Measurements from ENCODE around the gene ITIH5.

Gene ITIH5

DNA sequence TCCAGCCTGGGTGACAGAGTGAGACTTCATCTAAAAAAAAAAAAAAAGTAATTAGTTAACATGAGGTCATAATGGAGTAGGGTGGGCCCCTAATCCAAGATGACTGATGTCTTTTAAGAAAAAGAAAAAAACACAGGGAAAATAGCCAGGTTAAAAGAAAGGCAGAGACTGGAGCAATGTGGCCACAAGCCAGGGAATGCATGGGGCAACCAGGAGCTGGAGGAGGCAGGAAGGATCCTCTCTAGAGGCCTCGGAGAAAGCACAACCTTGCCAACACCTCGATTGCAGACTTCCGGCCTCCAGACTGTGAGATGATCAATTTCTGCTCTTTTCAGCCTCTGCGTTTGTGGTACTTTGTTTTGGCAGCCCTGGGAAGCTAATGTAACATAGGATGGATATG, 121.5 kb downstream of the ITIH5 start:
- DNase-seq = no peak

DNA sequence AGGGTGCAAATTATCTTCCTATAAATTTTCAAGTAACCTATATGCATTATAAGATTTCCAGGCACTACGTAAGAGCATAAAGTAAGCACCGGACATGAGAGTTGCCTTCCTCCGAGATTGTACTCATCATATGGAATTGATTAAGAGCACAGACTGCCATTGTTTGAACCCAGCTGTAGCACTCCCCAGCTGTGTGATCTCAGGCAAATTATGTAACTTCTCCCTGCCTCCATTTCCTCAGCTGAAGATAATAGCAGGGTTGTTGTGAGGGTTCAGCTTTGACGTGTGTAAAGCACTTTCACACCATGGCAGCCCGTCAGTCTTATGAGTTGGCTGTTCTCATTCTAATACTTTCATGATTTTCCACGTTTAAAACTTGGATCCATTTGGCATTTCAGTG, 122.6 kb downstream of the ITIH5 start:
- no peak for DNase-seq

GRCh38 chr10:7542189-7542914, 124.4 kb downstream of the ITIH5 start:
- no peak for DNase-seq

DNA sequence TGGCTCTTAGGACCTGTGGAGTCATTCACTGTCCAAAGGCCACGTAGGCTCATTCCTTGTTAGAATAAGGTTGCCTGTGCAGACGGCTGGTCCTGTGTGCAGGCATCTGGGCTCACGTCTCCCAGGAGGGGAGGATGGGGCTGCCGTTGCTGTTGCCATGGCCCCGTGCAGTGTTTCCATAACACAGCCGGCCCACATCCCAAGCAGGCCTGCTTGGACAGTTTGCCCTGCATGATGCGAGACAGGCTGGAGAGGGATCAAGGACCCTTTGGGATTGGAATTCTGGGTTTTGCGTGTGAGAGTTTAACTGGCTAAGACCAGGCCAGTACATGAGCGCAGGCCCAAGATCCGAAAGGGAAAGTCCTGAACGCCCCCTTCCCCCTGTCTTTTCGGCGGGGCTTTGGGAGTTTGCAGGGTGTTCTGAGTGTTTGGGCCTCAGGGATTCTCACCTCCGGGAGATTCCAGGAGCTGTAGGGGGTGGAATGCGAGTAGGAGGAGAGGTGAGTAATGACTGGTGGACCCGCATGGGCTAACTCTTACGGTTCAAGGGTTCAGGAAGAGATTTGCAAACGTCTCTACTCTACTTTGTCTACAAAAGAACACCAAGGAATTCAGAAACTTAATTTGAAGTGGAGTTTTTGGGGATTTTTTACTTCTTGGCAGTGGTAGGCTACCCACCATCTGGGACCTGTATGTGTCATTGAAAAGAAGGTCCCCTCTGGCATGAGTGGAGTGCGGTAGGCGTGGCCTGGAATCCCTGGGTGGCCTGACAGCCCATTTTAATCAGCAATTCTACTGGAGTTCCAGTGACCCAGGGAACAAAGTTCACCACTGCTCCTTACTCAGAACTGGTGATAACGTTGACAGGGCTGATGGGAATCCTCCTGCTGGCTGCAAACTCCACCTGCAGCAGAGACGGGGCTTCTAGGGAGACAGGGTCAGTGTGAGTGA, 125.4 kb downstream of the ITIH5 start:
- DNase-seq = no peak

- DNase-seq = no peak
Measured at GRCh38 chr10:7538970-7539654, 127.7 kb downstream of the ITIH5 start.

DNA sequence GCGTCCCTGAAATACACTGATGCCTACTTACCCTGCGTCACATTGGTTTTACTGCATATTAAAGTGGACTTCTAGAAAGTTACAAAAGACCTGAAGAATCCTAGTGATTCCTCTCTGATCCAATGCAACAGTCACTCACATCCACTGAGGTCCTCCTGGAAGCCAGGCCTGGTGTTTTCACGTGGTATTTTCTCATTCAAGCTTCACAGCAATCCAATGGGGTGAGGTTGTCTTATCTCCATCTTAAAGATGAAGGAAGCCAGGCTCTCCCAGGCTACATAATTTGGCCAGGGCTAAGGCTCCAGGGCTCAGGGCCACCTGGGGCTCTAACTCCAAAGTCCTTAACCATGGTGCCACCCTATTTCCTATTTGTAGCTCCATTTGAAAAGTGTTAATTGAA, 129.6 kb downstream of the ITIH5 start:
- DNase-seq = no peak

GRCh38 chr10:7534480-7534852, 132.3 kb downstream of the ITIH5 start:
- no peak for DNase-seq

DNA sequence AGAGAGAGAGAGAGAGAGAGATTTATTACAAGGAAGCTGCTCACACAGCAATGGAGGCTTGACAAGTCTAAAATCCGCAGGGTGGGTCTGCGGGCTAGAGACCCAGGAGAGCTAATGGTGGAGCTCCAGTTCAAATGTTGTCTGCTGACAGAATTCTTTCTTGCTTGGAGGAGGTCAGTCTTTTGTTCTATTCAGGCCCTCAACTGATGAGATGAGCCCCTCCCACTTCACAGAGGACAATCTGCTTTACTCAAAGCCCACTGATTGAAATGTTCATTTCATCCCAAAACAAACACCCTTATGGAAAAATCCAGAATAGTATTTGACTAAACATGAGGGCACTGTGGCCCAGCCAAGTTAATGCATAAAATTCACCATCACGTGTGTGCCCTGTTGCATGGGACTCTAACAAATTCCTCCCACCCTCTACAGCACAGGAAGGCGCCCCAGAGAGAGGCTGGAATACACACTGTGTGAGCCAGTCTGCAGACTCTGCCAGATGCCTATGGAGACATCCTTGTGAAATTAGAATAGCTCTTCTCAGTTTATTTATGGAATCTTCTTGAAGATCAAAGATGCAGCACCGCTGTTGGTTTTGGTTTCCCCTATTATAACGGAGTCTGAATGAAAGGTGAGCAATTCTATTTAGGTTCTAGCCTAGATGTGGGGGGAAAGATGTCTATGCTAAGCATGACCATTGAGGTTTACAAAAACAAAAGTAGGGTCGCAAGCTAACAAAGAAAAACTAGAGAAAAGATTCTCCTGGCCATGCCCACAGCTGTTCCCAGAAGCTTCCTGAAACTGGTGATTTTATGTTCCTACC, 132.9 kb downstream of the ITIH5 start:
- DNase-seq = no peak

DNA sequence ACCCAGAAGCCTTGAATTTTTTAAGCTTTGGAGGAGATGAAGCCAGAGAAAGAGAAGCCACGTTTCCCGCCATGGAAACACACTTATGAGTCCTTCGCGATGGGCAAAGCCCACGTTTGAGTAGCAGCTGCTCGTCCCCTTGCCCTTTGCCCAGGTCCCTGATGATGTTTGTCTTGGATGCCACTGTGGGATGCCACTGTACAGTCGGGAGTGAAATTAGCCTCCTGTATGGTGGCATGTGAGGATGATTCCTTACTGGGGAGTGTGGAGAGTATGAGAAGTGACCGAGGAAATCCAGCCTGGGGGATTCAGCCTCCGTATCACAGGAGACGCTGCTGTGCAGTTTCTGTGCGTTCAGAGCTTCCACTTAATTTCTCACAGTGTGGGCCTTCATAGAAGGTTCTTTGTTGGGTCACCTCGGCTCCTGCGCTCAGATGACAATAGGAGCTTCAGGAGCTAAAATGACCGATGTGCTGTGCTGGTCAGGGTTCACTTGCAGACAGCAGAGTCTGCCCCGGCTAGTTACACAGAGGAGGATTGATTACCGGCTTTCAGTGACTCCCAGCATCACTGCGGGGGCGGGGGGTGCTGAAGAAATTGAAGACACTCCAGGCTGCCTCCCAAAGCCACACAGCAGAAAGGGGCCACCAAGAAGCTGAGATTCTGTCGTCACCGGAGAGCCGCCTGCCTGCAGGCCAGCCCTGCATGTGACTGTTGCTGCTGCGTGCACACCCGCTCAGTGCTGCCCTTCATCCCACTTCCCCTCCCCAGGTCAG, 133.9 kb downstream of the ITIH5 start:
- DNase-seq = no peak

DNA sequence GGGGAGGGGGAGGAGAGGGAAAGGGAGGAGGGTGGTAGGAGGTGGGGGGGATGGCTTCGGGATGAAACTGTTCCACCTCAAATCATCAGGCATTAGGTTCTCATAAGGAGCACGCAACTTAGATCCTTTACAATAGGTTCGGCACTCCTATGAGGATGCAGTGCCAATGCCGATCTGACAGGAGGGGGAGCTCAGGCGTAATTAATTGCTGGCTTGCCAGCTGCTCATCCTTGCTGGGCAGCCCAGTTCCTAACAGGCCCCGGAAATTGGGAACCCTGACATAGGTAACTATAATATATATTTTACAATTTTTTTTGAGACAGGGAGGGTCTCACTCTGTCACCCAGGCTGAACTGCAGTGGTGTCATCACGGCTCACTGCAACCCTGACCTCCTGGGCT, 137.1 kb downstream of the ITIH5 start:
- no peak for DNase-seq

- DNase-seq = no peak
Measured at GRCh38 chr10:7527468-7527867, 139.3 kb downstream of the ITIH5 start.

DNA sequence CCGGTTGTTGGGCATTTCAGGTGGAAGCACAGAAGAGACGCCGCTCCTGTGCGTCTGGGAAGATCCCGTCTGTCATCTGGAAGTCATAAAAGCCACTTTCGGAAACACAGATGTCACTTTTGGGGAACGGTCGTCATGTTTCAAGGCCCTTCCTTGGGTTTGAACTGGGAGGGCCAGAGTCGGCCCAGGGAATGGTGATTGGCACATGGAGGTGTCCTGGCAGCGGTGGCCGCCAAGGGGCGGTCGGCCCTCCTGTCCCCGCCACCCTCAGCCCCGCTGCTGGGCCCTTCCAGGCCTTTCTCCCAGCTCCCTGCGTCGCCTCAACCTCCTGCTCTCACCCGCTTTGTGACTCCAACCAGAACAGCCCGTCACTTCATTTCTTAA, 140.8 kb downstream of the ITIH5 start:
- no peak for DNase-seq

DNA sequence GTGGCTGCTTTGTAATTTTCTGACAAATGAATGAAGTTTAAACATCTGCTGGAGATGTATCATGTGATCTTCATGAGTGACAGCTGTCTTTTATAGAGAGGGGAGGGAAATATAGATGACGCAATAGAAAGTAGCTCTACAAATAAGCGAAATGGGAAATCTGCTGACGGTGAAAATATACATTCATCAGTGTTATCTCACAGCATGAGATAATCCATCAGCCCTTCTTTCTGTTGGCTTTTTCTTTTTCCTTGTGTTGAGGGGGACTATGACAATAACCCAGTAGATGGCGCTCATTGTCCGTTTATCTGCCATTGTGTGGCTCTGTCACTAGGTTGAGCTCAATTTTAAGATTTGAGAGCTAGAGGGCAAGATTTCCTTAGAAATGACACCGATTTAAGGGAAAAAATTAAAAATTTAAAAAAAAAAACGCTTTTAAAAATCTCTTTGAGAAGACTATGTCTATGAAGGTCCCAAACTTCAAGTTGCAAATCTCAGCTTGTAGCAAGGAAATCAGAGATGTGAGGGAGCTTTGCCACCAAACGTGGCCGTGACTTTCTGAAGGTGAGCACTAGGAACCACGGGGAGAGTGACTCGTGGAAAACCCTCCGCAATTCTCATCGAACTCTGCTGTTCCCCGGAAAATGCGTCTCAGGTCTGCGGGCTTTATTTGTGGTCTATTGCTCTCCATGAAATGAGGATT, 141.3 kb downstream of the ITIH5 start:
- DNase-seq = no peak

DNA sequence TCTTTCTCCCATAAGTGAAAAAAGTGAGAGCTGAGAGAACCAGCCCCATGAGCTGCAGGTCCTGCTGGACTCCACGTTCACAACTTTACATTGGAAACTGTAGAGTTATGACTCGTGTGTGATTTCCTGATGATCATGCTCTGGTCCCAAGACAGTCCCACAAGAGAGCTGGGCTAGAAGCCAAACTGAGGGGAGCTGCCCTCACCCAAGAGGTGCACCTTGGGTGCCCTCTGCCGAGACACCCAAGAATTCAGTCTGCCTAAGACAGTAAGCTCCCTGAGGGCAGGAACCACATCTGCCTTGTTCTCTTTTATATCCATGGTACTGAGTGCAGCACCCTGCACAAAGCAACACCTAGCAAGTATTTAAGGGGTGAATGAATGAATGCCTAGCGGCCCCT, 143.1 kb downstream of the ITIH5 start:
- DNase-seq = no peak

DNA sequence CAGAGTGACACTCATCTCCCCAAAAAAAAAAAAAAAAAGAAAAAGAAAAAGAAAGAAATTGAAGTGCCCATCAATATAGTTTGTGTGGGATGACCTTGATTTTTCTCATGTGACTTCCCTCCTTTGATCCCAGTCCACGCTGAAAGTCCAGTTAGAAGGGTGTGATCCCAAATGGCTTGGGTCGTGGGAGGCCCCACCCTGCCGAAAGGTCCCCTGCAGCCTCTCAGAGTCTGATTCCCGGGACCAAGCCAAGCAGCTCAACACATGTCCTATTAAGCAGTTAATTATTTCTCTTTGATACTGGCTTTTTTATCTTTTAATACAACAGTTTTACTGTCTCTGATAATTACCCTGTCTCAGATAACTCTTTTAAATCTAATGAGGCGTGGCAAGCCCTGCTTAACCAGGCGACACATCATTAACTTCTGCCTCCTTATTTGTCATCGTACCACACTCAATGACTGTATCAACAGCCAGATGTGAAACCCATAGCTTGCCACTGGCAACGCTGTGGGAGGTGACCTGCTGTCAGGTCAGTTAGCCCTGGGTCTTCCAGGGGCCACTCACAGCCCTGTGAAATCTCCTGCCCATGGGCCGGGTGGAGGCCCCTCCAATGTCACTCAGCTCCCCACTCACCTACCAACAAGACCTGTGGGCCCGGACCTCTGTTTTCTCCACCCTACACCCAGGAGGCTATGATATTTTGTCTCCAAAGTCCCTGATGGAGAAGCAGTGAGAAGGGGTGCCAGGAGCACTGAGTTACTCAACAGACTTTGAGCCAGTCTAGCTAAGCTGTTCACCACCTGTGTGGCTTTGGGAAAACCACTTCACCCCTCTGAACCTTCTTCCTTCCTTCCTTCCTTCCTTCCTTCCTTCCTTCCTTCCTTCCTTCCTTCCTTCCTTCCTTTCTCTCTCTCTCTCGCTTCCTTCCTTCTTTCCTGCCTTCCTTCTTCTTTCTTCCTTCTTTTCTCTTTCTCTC, 146.0 kb downstream of the ITIH5 start:
- no peak for DNase-seq

DNA sequence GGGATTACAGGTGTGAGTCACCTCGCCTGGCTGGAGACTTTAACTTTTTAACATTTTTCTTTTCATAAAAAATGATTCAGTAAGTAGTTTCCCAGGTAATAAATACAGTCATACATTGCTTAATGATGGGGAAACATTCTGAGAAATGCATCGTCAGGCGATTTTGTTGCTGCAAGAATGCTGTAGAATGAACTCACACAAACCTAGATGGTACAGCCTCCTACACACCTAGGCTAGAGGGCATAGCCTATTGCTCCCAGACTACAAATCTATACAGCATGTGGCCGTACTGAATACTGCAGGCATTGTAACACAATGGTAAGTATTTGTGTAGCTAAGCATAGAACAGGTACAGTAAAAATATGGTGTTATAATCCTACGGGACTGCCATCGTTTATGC, 147.4 kb downstream of the ITIH5 start:
- DNase-seq = no peak

DNA sequence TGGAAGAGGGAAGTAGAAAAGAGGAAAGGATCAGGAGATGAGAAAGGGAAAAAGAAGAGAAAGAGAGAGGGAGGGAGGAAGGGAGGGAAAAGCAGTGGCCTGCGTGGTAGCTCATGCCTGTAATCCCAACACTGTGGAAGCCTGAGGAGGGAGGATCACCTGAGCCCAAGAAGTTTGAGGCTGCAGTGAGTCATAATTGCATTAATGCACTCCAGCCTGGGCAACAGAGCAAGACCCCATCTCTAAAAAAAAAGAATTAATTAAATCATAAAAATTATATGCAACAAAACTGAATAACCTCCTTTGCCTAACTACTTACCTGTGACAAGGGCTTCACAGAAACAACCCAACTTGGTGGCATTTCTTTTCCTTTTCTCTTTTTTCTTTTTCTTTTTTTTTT, 148.1 kb downstream of the ITIH5 start:
- no peak for DNase-seq

DNA sequence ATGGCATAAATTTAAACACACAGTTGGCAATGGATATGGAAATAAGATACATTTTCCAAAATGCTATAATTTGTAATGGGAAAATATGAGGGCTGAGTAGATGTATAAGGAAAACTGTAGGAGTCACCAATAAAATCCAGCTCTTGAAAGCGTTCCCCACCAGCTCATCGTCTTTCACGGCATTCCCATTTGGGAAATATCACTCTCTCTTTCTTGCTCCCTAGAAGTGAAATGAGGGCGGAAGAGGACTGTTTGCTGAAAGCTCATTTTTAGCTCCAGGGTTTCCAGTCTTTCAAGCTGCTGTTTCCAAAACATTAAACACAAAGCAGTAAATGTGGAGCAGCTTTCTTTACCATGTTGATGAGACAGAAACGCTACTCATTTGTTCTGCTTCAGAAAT, 151.3 kb downstream of the ITIH5 start:
- DNase-seq = no peak

DNA sequence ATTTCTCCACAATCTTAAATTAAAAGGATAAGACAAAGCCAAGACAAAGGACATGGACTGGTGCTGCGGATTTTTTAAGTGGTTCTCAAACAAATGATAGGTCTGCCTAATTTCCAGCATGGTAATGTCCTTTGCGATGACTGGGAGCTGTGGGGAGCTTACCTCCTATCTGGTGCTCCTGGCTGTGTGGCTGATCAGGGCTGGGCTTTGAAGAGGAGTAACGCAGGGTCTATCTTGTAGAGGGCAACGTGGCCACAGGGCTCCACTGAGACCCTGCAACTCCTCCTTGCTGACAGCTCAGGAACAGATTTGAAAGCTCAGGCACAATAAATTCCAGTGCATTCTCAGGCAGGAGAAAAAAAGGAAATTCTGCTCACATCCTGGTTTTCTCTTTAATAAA, 152.8 kb downstream of the ITIH5 start:
- no peak for DNase-seq

DNA sequence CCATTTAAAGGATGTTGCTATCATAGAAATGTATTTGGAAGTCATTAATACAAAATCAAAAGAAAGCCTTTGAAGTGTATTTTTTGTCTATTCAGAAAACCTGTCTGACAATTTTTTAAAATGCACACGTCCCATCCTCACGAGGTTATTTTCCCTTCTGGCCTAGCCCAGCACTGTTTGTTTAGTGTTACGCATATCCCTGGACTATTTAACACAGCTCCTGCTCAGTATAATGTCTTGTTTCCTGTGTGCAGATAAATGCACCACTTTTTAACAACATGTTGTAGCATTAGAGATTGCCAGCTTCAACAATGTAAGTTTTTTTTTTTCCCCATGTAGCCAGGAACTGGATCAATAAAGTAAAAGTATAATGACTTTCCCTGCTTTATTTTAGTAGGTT, 153.3 kb downstream of the ITIH5 start:
- DNase-seq = no peak
